Sigmoid colon (tissue), 4 donors: ENCODE results near the gene NYNRIN.

ENCODE experiments used
- CTCF ChIP-seq, 4 experiments: fragments of 450-650 bp in 3 of 4; fragments of 200-600 bp in 1 of 4; IDR thresholded peaks; one replicate each; pipeline ENCODE4 v1.5.1; 2016 to 2019; ENCODE audit warnings: antibody characterized with exemption in 4 of 4, mild to moderate bottlenecking in 3 of 4, moderate library complexity in 2 of 4
- POLR2A ChIP-seq, 2 donors: fragments of 450-650 bp; IDR thresholded peaks; one replicate each; pipeline ENCODE4 v1.6.1; 2016; ENCODE audit warnings: antibody characterized with exemption in 2 of 2, mild to moderate bottlenecking in 2 of 2, moderate library complexity in 2 of 2
- POLR2AphosphoS5 ChIP-seq, 4 donors: sonication (generic); formaldehyde crosslinking; IDR thresholded peaks; one replicate each; pipeline ENCODE4 v1.6.1; 2017; ENCODE audit warnings: antibody characterized with exemption in 4 of 4

- TF ChIP-seq CTCF (IDR thresholded peaks at IDR 0.05) (no peak), POLR2A (IDR thresholded peaks at IDR 0.05) (no peak), POLR2AphosphoS5 (IDR thresholded peaks at IDR 0.05) (no peak)
Observed at GRCh38 chr14:24406416-24406815, 7.6 kb downstream of the NYNRIN start.
